Measurements from ENCODE around the gene RCN1.
"Not testable (repeated sequence)": the region's sequence is repeated elsewhere in the genome, so short reads cannot be mapped to it uniquely, and the experiment has no call there.

RCN1 gene

GRCh38 chr11:32079553-32079952, 11.3 kb upstream of the RCN1 start:
- DNase-seq (ENCODE audit: low spot score), result no peak

GRCh38 chr11:32080361-32080980, 10.4 kb upstream of the RCN1 start:
- no peak for DNase-seq (ENCODE audit: low spot score)

- no peak for DNase-seq (ENCODE audit: low spot score)
Measured at GRCh38 chr11:32081129-32081641, 9.7 kb upstream of the RCN1 start.

DNA sequence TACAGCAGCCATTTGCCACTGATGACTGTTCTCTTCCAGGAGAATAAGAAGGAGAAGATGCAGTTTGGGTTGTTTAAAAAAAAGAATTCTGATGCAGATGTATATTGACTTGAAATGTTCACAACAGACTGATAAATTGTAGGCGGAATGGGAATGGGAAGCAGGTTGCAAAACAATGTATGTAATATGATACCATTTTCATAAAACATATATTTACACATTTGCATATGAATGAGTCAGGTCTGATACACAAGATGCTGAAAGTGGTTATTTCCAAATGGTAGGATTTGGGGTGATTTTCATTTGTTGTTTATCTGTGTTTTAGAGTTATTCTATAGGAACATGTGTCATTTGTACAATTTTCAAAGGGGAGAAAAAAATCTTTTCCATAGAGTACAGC, 9.0 kb upstream of the RCN1 start:
- DNase-seq (ENCODE audit: low spot score), result no peak

DNA sequence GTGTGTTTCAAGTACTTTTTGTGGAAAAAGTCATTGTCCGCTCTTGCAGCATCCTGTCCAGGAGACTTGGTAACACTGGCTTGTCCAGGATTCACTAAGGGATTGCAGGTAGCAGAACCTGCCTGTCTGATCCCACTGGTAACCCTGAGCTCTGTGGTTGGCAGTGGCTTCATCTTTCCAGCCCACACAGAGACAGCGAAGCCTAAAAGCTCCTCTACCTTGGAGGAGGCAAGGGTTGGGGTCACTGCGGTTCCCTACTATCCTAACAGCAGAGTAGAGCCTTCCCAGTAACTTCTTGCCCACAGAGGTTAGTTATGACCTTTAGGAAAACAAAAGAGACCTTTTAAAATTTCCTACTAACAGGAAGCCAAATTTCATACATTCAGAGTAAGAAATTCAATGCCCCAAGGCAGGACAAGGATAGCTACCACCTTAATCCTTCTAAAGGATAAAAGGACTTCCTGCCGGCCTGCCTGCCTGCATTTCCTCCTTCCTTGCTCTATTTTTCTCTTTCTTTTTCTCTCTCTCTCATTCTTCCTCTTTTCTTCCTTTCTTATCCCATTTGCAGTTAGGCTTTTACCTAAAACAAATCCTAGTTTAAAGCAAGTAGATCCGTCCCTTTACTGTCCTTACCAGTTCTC, 8.4 kb upstream of the RCN1 start:
- DNase-seq (ENCODE audit: low spot score), result no peak

DNA sequence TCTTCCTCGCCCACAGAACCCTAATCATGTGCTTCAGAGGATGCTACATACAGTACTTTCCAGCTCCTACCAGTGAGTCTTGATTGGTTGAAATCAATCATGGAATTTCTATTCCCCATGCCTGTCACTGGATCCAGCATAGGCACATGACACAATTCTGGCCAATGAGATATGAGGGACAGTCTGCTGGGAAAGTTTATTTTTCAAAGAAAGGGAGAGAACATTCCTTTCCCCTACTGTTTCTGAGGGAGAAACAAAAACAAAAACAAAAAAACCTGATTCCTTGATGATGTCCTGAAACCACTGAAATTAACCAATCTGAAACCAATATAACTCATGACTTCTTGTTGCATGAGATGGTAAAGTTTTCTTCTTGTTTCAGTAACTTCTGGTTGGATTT, 3.3 kb upstream of the RCN1 start:
- no peak for DNase-seq (ENCODE audit: low spot score)

DNA sequence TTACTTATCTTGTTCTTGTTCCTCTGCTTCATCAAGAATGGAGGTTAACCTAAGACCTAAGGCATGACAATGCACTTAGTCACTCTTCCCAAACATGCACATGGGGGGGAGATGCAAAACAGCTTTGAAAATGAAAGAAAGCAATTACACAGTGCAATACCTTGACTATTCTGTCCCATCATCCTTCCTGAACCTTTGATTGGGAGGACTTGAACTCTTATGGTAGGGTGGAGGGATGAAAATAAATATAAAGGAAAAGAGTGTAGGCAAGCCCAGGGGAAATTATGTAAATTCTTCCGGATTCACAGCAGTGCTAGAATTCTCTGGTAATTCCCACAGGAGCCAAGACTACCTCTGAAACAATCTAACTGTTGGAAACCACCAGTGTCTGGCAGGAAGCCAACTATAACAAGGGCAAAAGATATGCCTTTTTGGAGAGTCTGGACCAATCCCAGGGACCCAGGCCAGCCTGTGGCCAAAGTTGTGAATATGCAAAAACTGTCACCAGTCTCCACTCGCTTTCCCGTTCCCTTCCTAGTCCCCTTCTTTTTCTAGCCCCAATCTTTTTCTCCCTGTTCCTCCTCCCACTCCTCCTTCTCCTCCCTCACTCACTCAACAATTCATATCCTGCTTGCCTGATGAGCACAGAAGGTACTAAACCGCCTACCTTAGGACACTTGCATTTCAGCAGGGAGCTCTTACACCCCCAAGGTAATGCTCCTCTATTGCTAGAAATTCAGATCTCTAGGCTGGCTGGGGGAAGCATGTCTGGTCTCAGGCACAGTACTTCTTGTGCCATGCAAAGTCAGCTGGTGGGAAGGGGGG, 2.5 kb upstream of the RCN1 start:
- DNase-seq (ENCODE audit: low spot score), result no peak

DNA sequence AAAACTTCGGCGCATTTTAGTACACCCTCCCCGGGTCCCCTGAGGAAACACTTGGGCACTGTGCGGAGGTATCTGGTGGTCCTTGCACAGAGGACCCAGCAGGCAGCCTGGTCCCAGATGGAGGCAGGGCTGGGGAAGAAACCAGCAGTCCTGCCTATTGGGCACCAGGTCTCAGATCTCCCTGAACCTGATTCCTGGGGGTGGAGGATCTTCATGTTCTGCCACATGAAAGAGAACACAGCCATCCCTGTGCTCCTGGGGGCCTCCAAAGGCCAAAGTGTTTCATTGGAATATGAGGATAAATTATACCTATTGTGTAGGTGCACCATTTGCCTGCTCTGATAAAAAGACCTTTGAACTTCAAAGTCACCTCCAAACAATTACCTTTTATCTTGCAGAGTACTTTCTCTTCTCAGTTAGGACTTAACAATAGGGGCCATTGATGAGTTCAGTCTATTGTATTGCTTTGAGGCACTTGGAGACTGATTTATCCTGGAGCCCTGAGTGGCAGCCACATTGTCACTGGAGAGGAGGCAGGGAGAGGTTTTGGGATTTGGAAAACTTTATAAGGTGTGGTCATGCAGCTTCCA, 1.8 kb downstream of the RCN1 start:
- DNase-seq (ENCODE audit: low spot score), result no peak

DNA sequence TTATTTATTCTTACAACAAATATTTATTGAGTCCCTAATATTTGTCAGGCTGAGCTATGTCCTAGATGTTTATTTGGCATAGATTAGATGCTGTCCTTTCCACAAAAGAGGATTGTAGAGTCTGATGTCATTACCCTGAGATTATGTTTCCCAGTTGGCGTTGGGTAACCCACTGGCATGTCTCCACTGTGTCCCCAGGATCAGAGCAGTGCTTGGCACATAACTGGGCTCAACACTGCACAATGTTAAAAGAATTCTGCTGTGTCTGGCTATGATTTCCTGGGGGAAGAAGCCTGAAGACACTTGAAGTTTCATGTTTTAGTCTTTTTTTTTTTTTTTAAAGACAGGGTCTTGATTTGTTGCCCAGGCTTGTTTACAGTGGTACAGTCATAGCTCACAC, 4.0 kb downstream of the RCN1 start:
- DNase-seq (ENCODE audit: low spot score), result no peak

DNA sequence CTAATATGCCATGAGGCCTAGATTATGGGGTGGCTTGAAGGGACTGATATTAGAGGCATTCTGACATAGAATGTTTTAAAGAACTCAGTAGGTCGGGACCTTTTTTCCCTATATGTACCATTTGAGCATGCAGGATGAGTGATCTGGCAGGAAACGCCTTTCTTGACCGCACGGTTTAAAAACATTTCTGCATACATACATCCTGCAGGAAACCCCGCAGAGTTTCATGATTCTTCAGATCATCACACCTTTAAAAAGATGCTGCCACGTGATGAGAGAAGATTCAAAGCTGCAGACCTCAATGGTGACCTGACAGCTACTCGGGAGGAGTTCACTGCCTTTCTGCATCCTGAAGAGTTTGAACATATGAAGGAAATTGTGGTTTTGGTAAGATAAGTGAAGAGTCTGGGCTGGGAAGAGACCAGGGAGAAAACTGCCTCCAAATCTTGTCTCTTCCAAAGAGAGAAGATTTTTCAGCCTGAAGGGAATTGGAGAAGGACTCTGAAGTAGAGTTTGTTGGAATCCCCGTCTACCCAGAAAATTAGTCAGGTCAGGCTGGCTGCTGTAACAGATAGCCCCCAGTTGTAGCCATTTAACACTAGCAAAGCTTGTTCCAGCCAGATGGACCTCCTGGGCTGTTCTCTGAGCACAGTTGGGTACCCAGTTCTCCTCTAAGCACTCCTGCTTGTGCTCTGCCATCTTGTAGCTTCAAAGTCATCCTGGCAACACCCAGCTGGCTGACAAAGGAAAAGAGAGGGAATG, 7.4 kb downstream of the RCN1 start:
- DNase-seq (ENCODE audit: low spot score), result no peak

GRCh38 chr11:32099516-32099915, 8.6 kb downstream of the RCN1 start:
- no peak for DNase-seq (ENCODE audit: low spot score)

DNA sequence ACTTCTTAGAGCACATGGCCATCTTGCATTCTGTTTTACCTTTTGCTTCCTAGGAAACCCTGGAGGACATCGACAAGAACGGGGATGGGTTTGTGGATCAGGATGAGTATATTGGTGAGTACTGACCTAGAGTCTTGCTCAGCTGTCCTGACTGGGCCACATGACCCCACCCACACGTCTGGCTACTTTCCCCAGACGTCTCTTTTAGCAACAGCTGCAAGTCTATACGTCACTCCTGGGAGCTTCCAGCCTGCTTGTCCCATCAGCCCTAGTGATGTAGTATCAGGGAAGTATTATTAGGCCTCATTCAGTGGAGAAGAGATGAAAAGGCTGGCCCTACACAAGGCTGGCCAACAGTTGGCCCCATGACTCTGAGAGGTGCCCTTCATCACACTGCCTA, 9.6 kb downstream of the RCN1 start:
- DNase-seq (ENCODE audit: low spot score), result no peak

DNA sequence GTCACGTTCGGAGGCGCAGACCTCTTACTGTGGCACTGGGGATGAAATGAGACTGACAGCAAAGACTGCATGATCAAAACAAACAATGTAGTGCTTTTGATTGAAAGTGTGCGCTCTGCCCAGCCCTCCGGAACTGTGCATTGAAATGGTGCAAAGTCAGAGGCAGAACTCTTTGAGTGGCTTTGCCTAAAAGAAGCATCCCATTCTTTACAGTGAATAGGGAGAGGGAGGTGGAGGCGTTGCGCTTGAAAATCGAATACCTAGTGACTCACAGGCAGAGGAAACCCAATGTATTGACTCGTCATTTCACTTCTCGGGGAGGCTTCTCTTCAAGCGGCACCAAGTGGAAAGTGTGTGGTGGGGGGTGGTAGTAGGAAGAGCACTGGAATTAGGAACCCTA, 10.9 kb downstream of the RCN1 start:
- no peak for DNase-seq (ENCODE audit: low spot score)

GRCh38 chr11:32103121-32103719, 12.3 kb downstream of the RCN1 start:
- not testable (repeated sequence) for DNase-seq (ENCODE audit: low spot score)

DNA sequence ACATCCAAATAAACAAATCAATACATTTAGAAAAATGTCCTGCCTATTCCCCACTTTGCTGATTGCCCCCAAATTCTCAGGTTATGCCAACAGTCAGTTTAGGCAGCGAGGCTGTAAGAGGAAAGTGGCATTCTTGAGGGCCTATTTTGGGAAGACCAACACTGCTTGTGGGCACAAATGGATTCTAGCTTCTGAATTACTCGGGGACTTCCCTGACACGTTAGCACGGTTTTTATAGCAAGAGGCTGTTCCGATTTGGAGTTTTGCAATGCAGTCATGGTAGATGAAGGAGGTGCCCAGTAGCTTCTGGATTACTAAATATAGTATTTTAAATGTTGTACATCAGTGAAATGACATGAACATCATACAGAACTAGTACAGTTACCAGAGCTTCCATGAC, 13.1 kb downstream of the RCN1 start:
- no peak for DNase-seq (ENCODE audit: low spot score)

DNA sequence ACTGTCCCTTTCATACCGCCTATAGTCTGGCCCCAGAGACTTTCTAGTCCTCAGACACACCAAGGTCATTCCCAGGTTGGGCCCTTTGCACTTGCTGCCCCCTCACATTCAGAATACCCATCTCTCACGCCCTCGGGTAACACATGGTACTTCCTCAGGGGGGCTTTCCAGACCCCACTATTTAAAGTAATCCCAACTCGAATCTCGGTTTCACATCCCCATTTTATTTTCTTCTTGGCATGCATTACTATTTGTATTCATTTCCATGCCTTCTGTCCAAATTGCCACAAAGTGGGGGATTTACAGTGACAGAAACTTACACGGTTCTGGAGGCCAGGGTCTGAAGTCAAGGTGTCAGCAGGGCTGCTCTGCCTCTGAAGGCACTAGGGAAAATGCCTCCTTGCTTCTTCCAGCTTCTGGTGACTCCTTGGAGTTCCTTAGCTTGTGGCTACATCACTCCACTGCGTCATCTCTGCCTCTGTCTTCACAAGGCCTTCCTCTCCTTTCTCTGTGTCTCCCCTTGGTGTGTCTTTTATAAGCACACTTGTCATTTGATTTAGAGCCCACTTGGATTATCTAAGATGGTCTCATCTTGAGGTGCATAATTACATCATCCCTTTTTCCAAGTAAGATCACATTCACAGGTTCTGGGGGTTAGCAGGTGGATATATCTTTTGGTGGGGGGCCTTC, 15.1 kb downstream of the RCN1 start:
- DNase-seq (ENCODE audit: low spot score), result no peak

DNA sequence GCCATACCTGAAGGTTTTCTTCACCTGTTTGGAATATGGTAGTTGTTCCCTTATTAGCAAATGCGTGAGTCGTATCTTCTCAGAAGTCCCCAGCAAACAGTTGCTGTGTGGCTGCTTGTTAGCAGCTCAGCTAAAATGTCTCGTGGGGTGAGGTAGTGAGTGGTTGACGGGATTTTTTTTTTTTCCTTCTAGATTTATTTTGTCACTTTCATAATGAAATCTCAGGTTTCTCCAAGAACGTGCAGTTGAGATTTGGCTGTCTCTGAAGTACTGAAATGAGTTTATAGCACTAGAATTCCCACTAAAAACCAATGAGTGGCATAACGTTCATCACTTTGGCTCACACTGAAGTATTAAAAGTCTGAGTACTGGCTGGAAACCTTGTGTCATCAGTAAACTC, 16.8 kb downstream of the RCN1 start:
- DNase-seq (ENCODE audit: low spot score), result no peak

DNA sequence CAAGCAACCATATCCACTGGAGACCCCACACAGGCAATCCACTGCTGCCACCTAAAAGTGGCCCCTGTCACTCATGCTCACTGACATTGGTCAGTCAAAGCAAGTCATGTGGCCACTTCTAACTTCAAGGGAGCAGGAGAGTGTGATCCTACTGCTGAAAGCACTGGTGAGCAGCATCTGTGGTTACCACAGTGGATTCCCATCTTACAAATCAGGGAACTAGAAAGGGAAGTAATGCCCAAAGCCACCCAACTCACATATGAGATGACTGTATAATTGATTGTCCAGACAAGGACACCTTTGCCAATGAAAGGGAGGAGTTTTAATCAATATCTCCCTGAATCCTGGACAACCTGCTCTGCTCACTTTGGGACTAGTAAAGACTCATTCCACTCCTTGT, 17.7 kb downstream of the RCN1 start:
- DNase-seq (ENCODE audit: low spot score), result no peak

DNA sequence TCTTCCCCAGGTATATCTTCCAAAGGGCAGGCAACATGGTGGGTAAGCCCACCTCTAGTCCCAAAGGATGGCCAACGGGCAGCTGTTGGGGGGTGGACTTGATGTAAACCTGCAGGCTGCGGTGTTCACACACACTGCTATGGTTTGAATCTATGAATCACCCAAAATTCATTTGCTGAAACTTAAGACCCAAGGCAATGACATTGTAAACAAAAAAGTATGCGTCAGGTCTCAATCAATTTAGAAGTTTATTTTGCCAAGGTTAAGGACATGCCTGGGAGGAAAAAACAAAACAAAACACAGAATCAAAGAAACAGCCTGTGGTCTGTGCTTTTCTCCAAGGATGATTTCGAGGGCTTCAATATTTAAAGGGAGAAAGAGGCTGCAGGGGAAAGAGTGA, 18.3 kb downstream of the RCN1 start:
- no peak for DNase-seq (ENCODE audit: low spot score)

DNA sequence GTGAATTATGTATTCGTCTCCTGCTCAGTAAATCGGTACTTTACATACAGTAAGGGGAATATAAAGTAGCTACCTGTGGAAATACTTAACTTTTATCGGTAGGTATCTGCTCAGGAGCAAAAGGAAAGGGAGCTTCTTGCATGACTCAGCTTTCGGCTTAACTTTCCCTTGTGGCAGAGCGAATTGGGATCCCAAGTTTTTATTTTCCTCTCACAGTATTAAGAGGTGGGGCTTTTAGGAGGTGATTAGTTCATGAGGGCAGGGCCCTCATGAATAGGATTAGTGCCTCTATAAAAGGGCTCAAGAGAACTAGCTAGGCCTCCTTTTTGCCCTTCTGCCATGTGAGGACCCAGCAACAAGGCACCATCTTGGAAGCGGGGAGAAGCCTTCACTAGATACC, 18.7 kb downstream of the RCN1 start:
- DNase-seq (ENCODE audit: low spot score), result no peak

- DNase-seq (ENCODE audit: low spot score), result no peak
Measured at GRCh38 chr11:32110795-32111194, 19.9 kb downstream of the RCN1 start.

All from CD4-positive, alpha-beta T cell treated with Interleukin-15 for 4 hours (primary cell).